ENCODE results near the gene RAD1. TPM values are rescaled to one million over a fixed set of nuclear protein-coding genes. Genes with fewer than 3 reads are reported as not detected.

The RAD1 gene
- total and polyA plus RNA-seq, 8 donors, result 4.9 to 33.6 (median 15.1) TPM

- intact Hi-C loops (cut with DNase I; ENCODE audit: low total_unique reads), result loop anchor here (10.0 kb wide), 2 partner anchors 47 to 367 kb away; no protein-coding TSS in a partner anchor
- Histone ChIP-seq H3K4me3 (no peak overlapping the region), H3K27me3 (no peaks in the 10 kb centered on the region), H3K27ac (no peak overlapping the region), H3K36me3 (no peaks in the 10 kb centered on the region), H3K4me1 (no peaks in the 10 kb centered on the region), H3K9me3 (no peaks in the 10 kb centered on the region)
- DNase-seq, result no peak
- WGBS, 5 donors, result 75 to 85% (median 84%) methylated on average over 5 of the region's 5 CpGs
- TF ChIP-seq POLR2A (IDR thresholded peaks at IDR 0.05), result no peak
- no peak for TF ChIP-seq CTCF (IDR thresholded peaks at IDR 0.05)
- TF ChIP-seq POLR2AphosphoS5 (IDR thresholded peaks at IDR 0.05), result no peak
- TF ChIP-seq EP300 (IDR thresholded peaks at IDR 0.05), result no peak
Measured at GRCh38 chr5:34891981-34892380, 23.3 kb downstream of the RAD1 start.

DNA sequence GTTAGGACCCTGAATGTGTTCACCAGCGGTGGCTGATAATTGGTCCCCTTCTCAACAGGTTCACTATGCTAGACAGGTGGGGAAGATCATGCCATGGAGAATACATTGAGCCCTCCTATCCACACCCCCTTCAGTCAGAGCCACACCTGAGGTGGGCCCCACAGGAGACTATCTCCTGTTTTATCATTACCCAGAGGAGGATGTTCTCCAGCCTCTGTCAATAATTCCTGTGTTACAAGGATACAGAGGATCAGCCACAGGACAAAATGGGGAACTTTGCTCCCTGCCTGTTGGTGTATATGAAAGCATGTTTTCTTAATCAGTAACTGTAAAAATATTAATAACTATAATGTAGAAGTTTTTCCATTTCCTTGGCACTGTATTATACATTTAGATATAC lies 25.9 kb downstream of the RAD1 start:
- Histone ChIP-seq H3K27me3 (no peaks in the 10 kb centered on the region), H3K4me3 (no peak overlapping the region), H3K4me1 (no peaks in the 10 kb centered on the region), H3K36me3 (no peaks in the 10 kb centered on the region), H3K9me3 (no peaks in the 10 kb centered on the region), H3K27ac (no peak overlapping the region)
- intact Hi-C loops (cut with DNase I; ENCODE audit: low total_unique reads), result no loop called here
- 93 to 100% (median 96%) methylated on average over 1 of the region's 1 CpG for WGBS, 5 donors
- TF ChIP-seq POLR2AphosphoS5 (IDR thresholded peaks at IDR 0.05), result no peak
- DNase-seq, result no peak

- no peaks in the 10 kb centered on the region for H3K27me3 ChIP-seq
- H3K27ac ChIP-seq, result no peak overlapping the region
- no peaks in the 10 kb centered on the region for H3K4me1 ChIP-seq
- H3K4me3 ChIP-seq, result no peak overlapping the region
- no peaks in the 10 kb centered on the region for H3K9me3 ChIP-seq
- TF ChIP-seq CTCF (IDR thresholded peaks at IDR 0.05) (no peak), POLR2A (IDR thresholded peaks at IDR 0.05) (no peak), EP300 (IDR thresholded peaks at IDR 0.05) (no peak), POLR2AphosphoS5 (IDR thresholded peaks at IDR 0.05) (no peak)
- WGBS, 5 donors, result 85 to 94% (median 91%) methylated on average over 3 of the region's 3 CpGs
- no peaks in the 10 kb centered on the region for H3K36me3 ChIP-seq
- intact Hi-C loops (cut with DNase I; ENCODE audit: low total_unique reads), result no loop called here
- DNase-seq, result no peak
Measured at GRCh38 chr5:34886392-34887119, 28.7 kb downstream of the RAD1 start.

DNA sequence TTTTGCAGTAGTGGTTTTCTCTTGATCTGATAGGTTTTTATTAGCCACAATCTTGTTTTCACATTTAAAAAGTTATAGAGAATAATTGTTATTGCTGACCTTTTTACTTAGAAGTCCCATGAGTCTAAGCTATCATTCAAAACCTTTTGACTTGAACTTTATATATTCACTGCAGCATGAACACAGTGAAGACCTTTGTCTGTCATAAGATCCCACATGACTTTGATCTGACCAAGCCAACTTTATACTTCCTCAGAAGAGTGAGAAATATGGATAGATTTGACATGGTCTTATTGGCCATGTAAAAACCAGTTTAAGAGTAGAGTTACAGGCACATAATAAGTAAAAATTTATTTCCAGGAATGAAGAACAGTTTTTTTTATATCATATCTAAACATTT lies 34.1 kb downstream of the RAD1 start:
- Histone ChIP-seq H3K4me1 (no peaks in the 10 kb centered on the region), H3K4me3 (no peak overlapping the region), H3K36me3 (no peaks in the 10 kb centered on the region), H3K27me3 (no peaks in the 10 kb centered on the region), H3K27ac (no peak overlapping the region), H3K9me3 (peaks cover 0 to 6% (median 3%) of the 10 kb centered on the region in 4 donors)
- intact Hi-C loops (cut with DNase I; ENCODE audit: low total_unique reads), result no loop called here
- DNase-seq, result no peak
- no peak for TF ChIP-seq EP300 (IDR thresholded peaks at IDR 0.05)
- TF ChIP-seq POLR2AphosphoS5 (IDR thresholded peaks at IDR 0.05), result no peak
- TF ChIP-seq POLR2A (IDR thresholded peaks at IDR 0.05), result no peak
- TF ChIP-seq CTCF (IDR thresholded peaks at IDR 0.05), result no peak

- H3K27me3 ChIP-seq, result no peaks in the 10 kb centered on the region
- no peak overlapping the region for H3K27ac ChIP-seq
- H3K4me1 ChIP-seq, result no peaks in the 10 kb centered on the region
- no peaks in the 10 kb centered on the region for H3K36me3 ChIP-seq
- H3K9me3 ChIP-seq, result peaks cover 0 to 13% (median 3%) of the 10 kb centered on the region in 4 donors
- intact Hi-C loops (cut with DNase I; ENCODE audit: low total_unique reads), result no loop called here
- DNase-seq, result no peak
- no peak for TF ChIP-seq CTCF (IDR thresholded peaks at IDR 0.05)
- TF ChIP-seq EP300 (IDR thresholded peaks at IDR 0.05), result no peak
- TF ChIP-seq POLR2AphosphoS5 (IDR thresholded peaks at IDR 0.05), result no peak
- no peak for TF ChIP-seq POLR2A (IDR thresholded peaks at IDR 0.05)
- H3K4me3 ChIP-seq, result no peak overlapping the region
Measured at GRCh38 chr5:34876275-34876674, 39.0 kb downstream of the RAD1 start.

All from stomach (tissue), 9 donors.